Glomerular endothelial cell (primary cell): ENCODE results near the gene GLRX2. TPM values are rescaled to one million over a fixed set of nuclear protein-coding genes. Genes with fewer than 3 reads are reported as not detected.
"Not testable (repeated sequence)": the region's sequence is repeated elsewhere in the genome, so short reads cannot be mapped to it uniquely, and the experiment has no call there.

Experiments
- DNase-seq: peaks from one replicate; pipeline ENCODE4 v3.0.0-alpha.2; 2011; ENCODE audit warnings: low read depth, low spot score; ENCODE audit errors: extremely low read depth
- total RNA-seq: library from RNA; depleted of rRNA; stranded (reverse); fragments of >200 nt; gene quantifications from 2 replicates; pipeline ENCODE4 v1.2.3, GENCODE V29; 2015

The GLRX2 gene
- 7.1 and 11.4 TPM in 2 replicates for total RNA-seq

GRCh38 chr1:193104907-193105820, at the start of gene GLRX2:
Gene GLRX2 (minus strand): TSS chr1:193105414. CDS start chr1:193105382, 32 bp downstream.
- DNase-seq, result no peak

GRCh38 chr1:193144999-193145398, 39.8 kb upstream of the GLRX2 start:
- no peak for DNase-seq

- no peak for DNase-seq
Measured at GRCh38 chr1:193144361-193144938, 39.2 kb upstream of the GLRX2 start.

- DNase-seq, result no peak
Measured at GRCh38 chr1:193143285-193143684, 38.1 kb upstream of the GLRX2 start.

- DNase-seq, result no peak
Measured at GRCh38 chr1:193142409-193142808, 37.2 kb upstream of the GLRX2 start.

- no peak for DNase-seq
Measured at GRCh38 chr1:193141804-193142203, 36.6 kb upstream of the GLRX2 start.

GRCh38 chr1:193140254-193140653, 35.0 kb upstream of the GLRX2 start:
- DNase-seq, result no peak

- no peak for DNase-seq
Measured at GRCh38 chr1:193131266-193131860, 26.1 kb upstream of the GLRX2 start.

GRCh38 chr1:193125369-193125768, 20.2 kb upstream of the GLRX2 start:
- DNase-seq, result no peak

- no peak for DNase-seq
Measured at GRCh38 chr1:193123751-193124150, 18.5 kb upstream of the GLRX2 start.

- DNase-seq, result no peak
Measured at GRCh38 chr1:193121616-193122593, 16.7 kb upstream of the GLRX2 start, which contains the start of gene CDC73. Gene CDC73 (plus strand): TSS chr1:193122031. CDS start chr1:193122201, 170 bp downstream.

- no peak for DNase-seq
Measured at GRCh38 chr1:193120604-193121166, 15.5 kb upstream of the GLRX2 start.

- no peak for DNase-seq
Measured at GRCh38 chr1:193118803-193119730, 13.9 kb upstream of the GLRX2 start.

GRCh38 chr1:193118194-193118593, 13.0 kb upstream of the GLRX2 start:
- no peak for DNase-seq

GRCh38 chr1:193117167-193117566, 12.0 kb upstream of the GLRX2 start:
- not testable (repeated sequence) for DNase-seq

- DNase-seq, result no peak
Measured at GRCh38 chr1:193115629-193116227, 10.5 kb upstream of the GLRX2 start.

- DNase-seq, result no peak
Measured at GRCh38 chr1:193114485-193115095, 9.4 kb upstream of the GLRX2 start.

GRCh38 chr1:193113992-193114332, 8.7 kb upstream of the GLRX2 start:
- no peak for DNase-seq
